HCT116 (cell line): ENCODE measurements around the gene CFAP97D1. TPM values are rescaled to one million over a fixed set of nuclear protein-coding genes. Genes with fewer than 3 reads are reported as not detected.

Experiments
- ATAC-seq: fragments of 200-7000 bp; cut with Tn5 transposase; 2 replicates; pipeline ENCODE4 v1.9.1; 2020; ENCODE audit warnings: mild to moderate bottlenecking, moderate library complexity
- BruUV-seq: library from RNA; stranded (reverse); fragments of 400-500 nt; replicated peaks from 2 replicates; lab custom pipeline; 2021; lab: Mats Ljungman, UMichigan
- CTCF ChIA-PET: fragments of 300-600 bp; sonication (Branson Sonifier 250); formaldehyde crosslinking; loops from one replicate; lab custom pipeline; 2021; ENCODE audit warnings: antibody characterized with exemption; lab: Charles Lee
- POLR2A ChIA-PET: fragments of 300-600, 350-600 bp; sonication (Branson Sonifier 250); formaldehyde crosslinking; loops from one replicate; lab custom pipeline; 2021; ENCODE audit warnings: antibody characterized with exemption; lab: Charles Lee
- RAD21 ChIA-PET, 2 experiments: fragments of 300-600 bp; sonication (Branson Sonifier 250); formaldehyde crosslinking; loops; one replicate each; lab custom pipeline; 2023; ENCODE audit warnings: low total read pairs in 2 of 2; ENCODE audit not compliant: uncharacterized antibody in 2 of 2, unreplicated experiment in 2 of 2, low non-redundant PET in 1 of 2; lab: Charles Lee
- DNase-seq: peaks from one replicate; pipeline ENCODE4 v3.0.0-alpha.2; 2010; ENCODE audit warnings: low read depth, low spot score
- H2AFZ ChIP-seq: fragments of 200-600 bp; shearing (Covaris generic), sonication (generic); 2 replicates; pipeline ENCODE4 v1.6.1; 2017; ENCODE audit warnings: low read depth, mixed run types, mixed read lengths, antibody characterized with exemption, low read length; ENCODE audit not compliant: poor library complexity, severe bottlenecking
- H3K27ac ChIP-seq: 2 replicates; pipeline ENCODE4 v1.5.1; 2012; ENCODE audit warnings: low read depth, low read length
- H3K27me3 ChIP-seq: fragments of 200-600 bp; sonication (generic); 2 replicates; pipeline ENCODE4 v1.6.1; 2016; ENCODE audit warnings: mixed run types, low read length, mixed read lengths; ENCODE audit not compliant: insufficient read depth
- H3K36me3 ChIP-seq, 2 experiments: fragments of 200-500 bp in 1 of 2; fragments of 200-600 bp in 1 of 2; sonication (Bioruptor generic) in 1 of 2; sonication (generic) in 1 of 2; 2 replicates each; pipeline versions ENCODE4 v1.5.1 to v1.6.1; 2014 to 2016; ENCODE audit warnings: low read length in 2 of 2, inconsistent platforms in 1 of 2, mixed read lengths in 1 of 2, mixed run types in 1 of 2; ENCODE audit not compliant: insufficient read depth in 2 of 2, control insufficient read depth in 1 of 2
- H3K4me1 ChIP-seq, 2 experiments: fragments of 200-600 bp in 1 of 2; sonication (generic) in 1 of 2; 2 replicates each; pipeline versions ENCODE4 v1.5.1 to v1.6.1; 2012 to 2017; ENCODE audit warnings: low read length in 2 of 2, inconsistent platforms in 1 of 2, mild to moderate bottlenecking in 1 of 2, mixed read lengths in 1 of 2, mixed run types in 1 of 2, moderate library complexity in 1 of 2; ENCODE audit not compliant: insufficient read depth in 2 of 2, control insufficient read depth in 1 of 2
- H3K4me2 ChIP-seq: fragments of 200-600 bp; sonication (generic); 2 replicates; pipeline ENCODE4 v1.6.1; 2017; ENCODE audit warnings: mixed run types, low read length, mixed read lengths
- H3K4me3 ChIP-seq, 2 experiments: fragments of 200-600 bp in 1 of 2; sonication (generic) in 1 of 2; replicated peaks in 1 of 2; 2 replicates each; pipeline ENCODE4 v1.5.1; 2011 to 2016; ENCODE audit warnings: low read length in 2 of 2, control low read depth in 1 of 2, low read depth in 1 of 2, mild to moderate bottlenecking in 1 of 2, mixed read lengths in 1 of 2, mixed run types in 1 of 2
- H3K79me2 ChIP-seq: fragments of 200-600 bp; sonication (generic); 2 replicates; pipeline ENCODE4 v1.6.1; 2017; ENCODE audit warnings: mild to moderate bottlenecking, mixed run types, low read length, moderate library complexity, mixed read lengths; ENCODE audit not compliant: insufficient read depth
- H3K9ac ChIP-seq: fragments of 200-600 bp; sonication (generic); 2 replicates; pipeline ENCODE4 v1.6.1; 2016; ENCODE audit warnings: low read length, mixed read lengths
- H3K9me2 ChIP-seq: fragments of 200-600 bp; sonication (generic), shearing (Covaris generic); 2 replicates; pipeline ENCODE4 v1.6.1; 2017; ENCODE audit warnings: mixed run types, mild to moderate bottlenecking, moderate library complexity; ENCODE audit not compliant: insufficient read depth
- H3K9me3 ChIP-seq, 2 experiments: fragments of 200-500 bp in 1 of 2; fragments of 200-600 bp in 1 of 2; sonication (Bioruptor generic) in 1 of 2; sonication (generic) in 1 of 2; 2 replicates each; pipeline ENCODE4 v1.6.1; 2014 to 2017; ENCODE audit warnings: low read length in 2 of 2, mixed read lengths in 2 of 2, inconsistent platforms in 1 of 2, low read depth in 1 of 2, mild to moderate bottlenecking in 1 of 2, mixed run types in 1 of 2, moderate library complexity in 1 of 2; ENCODE audit not compliant: control insufficient read depth in 1 of 2, insufficient read depth in 1 of 2
- H4K20me1 ChIP-seq: fragments of 200-600 bp; sonication (generic), shearing (Covaris generic); 2 replicates; pipeline ENCODE4 v1.6.1; 2017; ENCODE audit warnings: mixed run types, mild to moderate bottlenecking, moderate library complexity; ENCODE audit not compliant: insufficient read depth
- EGR1 ChIP-seq: IDR thresholded peaks from 2 replicates; pipeline ENCODE4 v1.6.1; 2012; ENCODE audit warnings: low read depth
- EZH2phosphoT487 ChIP-seq: fragments of 200-600 bp; IDR thresholded peaks from 2 replicates; pipeline ENCODE4 v1.6.1; 2018; ENCODE audit warnings: antibody characterized with exemption, borderline replicate concordance
- ZNF274 ChIP-seq: fragments of 200-500 bp; sonication (Bioruptor generic); IDR thresholded peaks from 2 replicates; pipeline ENCODE4 v1.6.1; 2014; ENCODE audit warnings: mild to moderate bottlenecking, low read depth, low read length, inconsistent platforms
- intact Hi-C: fragments of 100-400 bp; cut with micrococcal nuclease; formaldehyde crosslinking; loops from 2 replicates; pipeline ENCODE4 v1.10.0; 2022
- total RNA-seq: library from RNA; stranded (reverse); gene quantifications from one replicate; pipeline ENCODE4 v1.2.1, GENCODE V29; 2021; ENCODE audit not compliant: unreplicated experiment
- TF ChIP-seq, protein P1 (sequence below): IDR thresholded peaks from 2 replicates; pipeline ENCODE4 v1.6.1; 2012; ENCODE audit warnings: low read depth
- TF ChIP-seq, protein P2 (sequence below): IDR thresholded peaks from 2 replicates; pipeline ENCODE4 v1.6.1; 2011; ENCODE audit warnings: mild to moderate bottlenecking, low read length, moderate library complexity; ENCODE audit not compliant: insufficient replicate concordance; ENCODE audit errors: extremely low read depth

Gene CFAP97D1
- total RNA-seq, 1 experiment from 2014 or later, result 0.15 TPM

DNA sequence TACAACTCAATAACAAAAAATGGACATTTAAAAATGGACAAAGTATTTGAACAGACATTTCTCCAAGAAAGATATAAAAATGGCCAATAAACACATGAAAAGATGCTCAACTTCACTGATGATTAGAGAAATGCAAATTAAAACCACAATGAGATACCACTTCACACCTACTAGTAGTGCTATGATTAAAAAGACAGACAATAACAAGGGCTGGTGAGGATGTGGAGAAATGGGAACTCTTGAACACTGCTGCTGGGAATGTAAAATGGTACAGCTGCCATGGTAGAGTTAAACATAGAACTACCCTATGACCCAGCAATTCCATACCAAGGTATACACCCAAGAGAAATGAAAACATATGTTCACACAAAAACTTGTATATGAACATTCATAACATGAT lies 24.9 kb downstream of the CFAP97D1 start:
- no peak for ATAC-seq
- CTCF ChIA-PET, result no interaction called here
- BruUV-seq, result no TSS peak
- Histone ChIP-seq H4K20me1 (no peaks in the 10 kb centered on the region), H3K9me2 (no peaks in the 10 kb centered on the region)
- no peak for TF ChIP-seq EZH2phosphoT487
- TF ChIP-seq, protein P1, sequence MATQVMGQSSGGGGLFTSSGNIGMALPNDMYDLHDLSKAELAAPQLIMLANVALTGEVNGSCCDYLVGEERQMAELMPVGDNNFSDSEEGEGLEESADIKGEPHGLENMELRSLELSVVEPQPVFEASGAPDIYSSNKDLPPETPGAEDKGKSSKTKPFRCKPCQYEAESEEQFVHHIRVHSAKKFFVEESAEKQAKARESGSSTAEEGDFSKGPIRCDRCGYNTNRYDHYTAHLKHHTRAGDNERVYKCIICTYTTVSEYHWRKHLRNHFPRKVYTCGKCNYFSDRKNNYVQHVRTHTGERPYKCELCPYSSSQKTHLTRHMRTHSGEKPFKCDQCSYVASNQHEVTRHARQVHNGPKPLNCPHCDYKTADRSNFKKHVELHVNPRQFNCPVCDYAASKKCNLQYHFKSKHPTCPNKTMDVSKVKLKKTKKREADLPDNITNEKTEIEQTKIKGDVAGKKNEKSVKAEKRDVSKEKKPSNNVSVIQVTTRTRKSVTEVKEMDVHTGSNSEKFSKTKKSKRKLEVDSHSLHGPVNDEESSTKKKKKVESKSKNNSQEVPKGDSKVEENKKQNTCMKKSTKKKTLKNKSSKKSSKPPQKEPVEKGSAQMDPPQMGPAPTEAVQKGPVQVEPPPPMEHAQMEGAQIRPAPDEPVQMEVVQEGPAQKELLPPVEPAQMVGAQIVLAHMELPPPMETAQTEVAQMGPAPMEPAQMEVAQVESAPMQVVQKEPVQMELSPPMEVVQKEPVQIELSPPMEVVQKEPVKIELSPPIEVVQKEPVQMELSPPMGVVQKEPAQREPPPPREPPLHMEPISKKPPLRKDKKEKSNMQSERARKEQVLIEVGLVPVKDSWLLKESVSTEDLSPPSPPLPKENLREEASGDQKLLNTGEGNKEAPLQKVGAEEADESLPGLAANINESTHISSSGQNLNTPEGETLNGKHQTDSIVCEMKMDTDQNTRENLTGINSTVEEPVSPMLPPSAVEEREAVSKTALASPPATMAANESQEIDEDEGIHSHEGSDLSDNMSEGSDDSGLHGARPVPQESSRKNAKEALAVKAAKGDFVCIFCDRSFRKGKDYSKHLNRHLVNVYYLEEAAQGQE, result no peak
- TF ChIP-seq, protein P2, sequence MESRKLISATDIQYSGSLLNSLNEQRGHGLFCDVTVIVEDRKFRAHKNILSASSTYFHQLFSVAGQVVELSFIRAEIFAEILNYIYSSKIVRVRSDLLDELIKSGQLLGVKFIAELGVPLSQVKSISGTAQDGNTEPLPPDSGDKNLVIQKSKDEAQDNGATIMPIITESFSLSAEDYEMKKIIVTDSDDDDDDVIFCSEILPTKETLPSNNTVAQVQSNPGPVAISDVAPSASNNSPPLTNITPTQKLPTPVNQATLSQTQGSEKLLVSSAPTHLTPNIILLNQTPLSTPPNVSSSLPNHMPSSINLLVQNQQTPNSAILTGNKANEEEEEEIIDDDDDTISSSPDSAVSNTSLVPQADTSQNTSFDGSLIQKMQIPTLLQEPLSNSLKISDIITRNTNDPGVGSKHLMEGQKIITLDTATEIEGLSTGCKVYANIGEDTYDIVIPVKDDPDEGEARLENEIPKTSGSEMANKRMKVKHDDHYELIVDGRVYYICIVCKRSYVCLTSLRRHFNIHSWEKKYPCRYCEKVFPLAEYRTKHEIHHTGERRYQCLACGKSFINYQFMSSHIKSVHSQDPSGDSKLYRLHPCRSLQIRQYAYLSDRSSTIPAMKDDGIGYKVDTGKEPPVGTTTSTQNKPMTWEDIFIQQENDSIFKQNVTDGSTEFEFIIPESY, result no peak
- TF ChIP-seq ZNF274, result no peak
- no peak for TF ChIP-seq EGR1
- TF ChIP-seq, all 23 proteins: peak for 0
- no peak for DNase-seq
- H3K4me2 ChIP-seq, result no peak overlapping the region
- no peak overlapping the region for H3K9ac ChIP-seq
- no peaks in the 10 kb centered on the region for H3K4me1 ChIP-seq
- no peaks in the 10 kb centered on the region for H3K9me3 ChIP-seq
- RAD21 ChIA-PET, result no interaction called here
- POLR2A ChIA-PET, result no interaction called here
- no peak overlapping the region for H3K4me3 ChIP-seq
- peaks cover 2 to 29% of the 10 kb centered on the region in 2 experiments; a peak in 2 of 4 replicates for H3K36me3 ChIP-seq
- no peaks in the 10 kb centered on the region for H3K79me2 ChIP-seq
- H3K27me3 ChIP-seq, result no peaks in the 10 kb centered on the region
- no peak overlapping the region for H2AFZ ChIP-seq
- intact Hi-C loops, result no loop called here
- H3K27ac ChIP-seq, result no peak overlapping the region
